Right ventricle myocardium superior (tissue), 1 donor: ENCODE results near the gene C1orf185. TPM values are rescaled to one million over a fixed set of nuclear protein-coding genes. Genes with fewer than 3 reads are reported as not detected.

Source experiments
- ATAC-seq: fragments of 200-7000 bp; cut with Tn5 transposase; one replicate; pipeline ENCODE4 v1.9.1; 2020; ENCODE audit warnings: mild to moderate bottlenecking; ENCODE audit not compliant: poor library complexity
- DNase-seq: peaks from one replicate; pipeline ENCODE4 v3.0.0-alpha.2; 2020
- intact Hi-C: fragments of 100-400 bp; cut with DNase I; formaldehyde crosslinking; loops from one replicate; pipeline ENCODE4 v1.11.2; 2022
- long read RNA-seq: library from polyadenylated mRNA; unstranded; transcript quantifications from one replicate; pipeline ENCODE4 v2.0.0, GENCODE V29; 2021
- total RNA-seq: library from RNA; stranded (reverse); fragmentation: NEBNext Ultra II Directional; extraction: Animal tissue kit (Norgen Biotek cat#: 25700); gene quantifications from one replicate; pipeline ENCODE4 v1.2.1, GENCODE V29; 2021
- donor health status: DM: no; HTN: yes; CAD: no; lungs with severe emphysema.

The C1orf185 gene
- not detected for total RNA-seq
- long read RNA-seq: 0 reads

GRCh38 chr1:51101976-51102375, at the start of gene C1orf185:
Gene C1orf185, plus strand, starts transcription at chr1:51102228. Its CDS starts 6 bp downstream, at chr1:51102234.
- intact Hi-C loops: no loop called here
- ATAC-seq: no peak
- DNase-seq: no peak

GRCh38 chr1:51058858-51059257, 43.2 kb upstream of the C1orf185 start:
- ATAC-seq: no peak
- no peak for DNase-seq
- intact Hi-C loops: no loop called here

GRCh38 chr1:51061231-51061918, 40.7 kb upstream of the C1orf185 start:
- DNase-seq (no peak), ATAC-seq (no peak)
- intact Hi-C loops: no loop called here

DNA sequence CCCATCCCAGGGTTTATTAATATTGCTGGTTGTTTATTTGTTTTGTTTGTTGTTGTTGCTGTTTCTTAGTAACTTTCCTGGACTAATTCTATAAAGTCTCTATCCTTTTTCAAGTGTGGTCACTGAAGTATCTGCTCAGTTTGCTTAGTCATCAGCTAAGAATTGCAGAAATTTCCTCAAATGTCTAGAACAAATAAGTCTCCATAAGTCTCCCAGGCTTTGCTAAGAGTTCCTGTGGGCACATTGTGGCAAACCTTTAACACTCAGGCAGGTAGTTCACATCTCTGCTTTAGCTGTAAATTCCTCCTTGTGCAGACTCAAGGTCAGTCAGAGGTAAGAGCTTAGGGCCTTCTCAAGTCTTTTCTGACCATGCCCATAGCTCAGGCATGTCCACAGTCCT, 38.9 kb upstream of the C1orf185 start:
- DNase-seq: no peak
- no peak for ATAC-seq
- intact Hi-C loops: no loop called here

DNA sequence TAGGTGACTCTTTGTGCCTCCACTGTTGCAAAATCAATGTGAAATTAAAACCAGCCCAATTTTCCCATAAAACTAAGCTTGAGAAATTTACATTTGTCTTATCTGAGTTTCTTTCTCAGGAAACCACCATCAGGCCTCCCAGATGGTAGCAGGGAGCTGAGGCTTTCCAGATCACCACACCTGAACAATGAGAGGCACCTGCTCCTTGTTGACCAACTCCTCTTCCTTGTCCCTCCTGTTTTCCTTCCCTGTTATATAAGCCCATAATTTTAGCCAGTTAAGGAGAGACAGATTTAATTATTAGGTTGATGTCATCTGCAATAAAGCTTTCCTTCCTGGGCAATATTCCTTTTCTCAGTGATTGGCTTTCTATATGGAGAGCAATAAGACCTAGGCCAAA, 32.0 kb upstream of the C1orf185 start:
- intact Hi-C loops: no loop called here
- no peak for DNase-seq
- no peak for ATAC-seq

- intact Hi-C loops: no loop called here
- no peak for ATAC-seq
- DNase-seq: no peak
Measured at GRCh38 chr1:51070640-51071039, 31.4 kb upstream of the C1orf185 start.

GRCh38 chr1:51071291-51072042, 30.6 kb upstream of the C1orf185 start:
- ATAC-seq (no peak), DNase-seq (no peak)
- intact Hi-C loops: no loop called here

DNA sequence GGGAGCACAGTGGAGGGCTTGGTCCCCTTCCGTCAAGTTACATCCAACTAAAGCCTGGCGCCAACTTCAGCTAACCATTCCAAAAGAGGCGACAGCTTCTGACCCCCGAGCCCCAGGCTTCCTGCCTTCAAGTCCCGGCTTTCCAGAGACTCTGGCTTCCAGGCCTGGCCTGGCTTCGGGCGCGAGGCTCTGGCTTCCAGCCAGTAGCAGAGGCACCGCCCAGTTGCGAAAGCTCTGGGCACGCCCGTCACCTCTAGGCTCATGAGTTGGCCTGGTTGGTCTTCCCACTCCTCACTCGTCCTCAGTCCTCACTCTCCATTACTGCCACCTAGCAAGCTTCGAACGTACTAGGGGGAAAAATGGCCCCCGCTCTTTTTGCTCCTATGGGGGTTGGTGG, 30.0 kb upstream of the C1orf185 start:
- ATAC-seq (no peak), DNase-seq (no peak)
- intact Hi-C loops: no loop called here

DNA sequence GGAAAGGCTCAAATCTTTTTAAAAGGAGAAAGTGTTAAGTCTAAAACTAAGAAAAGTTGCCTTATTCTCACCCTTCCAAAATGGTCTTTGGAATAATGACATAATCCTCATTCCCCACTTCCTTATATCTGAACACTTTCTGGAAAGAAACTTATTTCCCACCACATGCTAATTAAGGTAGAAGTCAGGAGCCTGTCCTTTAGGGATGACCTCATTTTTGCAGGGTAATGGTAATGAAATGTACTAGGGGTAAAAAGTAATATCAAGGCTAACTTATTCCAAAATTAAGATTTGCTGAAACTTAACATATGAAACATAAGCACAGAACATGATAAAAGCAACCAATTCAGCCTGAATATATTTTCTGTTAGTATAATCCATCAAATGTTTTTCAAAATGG, 29.4 kb upstream of the C1orf185 start:
- ATAC-seq (no peak), DNase-seq (no peak)
- intact Hi-C loops: no loop called here

GRCh38 chr1:51073456-51073855, 28.6 kb upstream of the C1orf185 start:
- ATAC-seq: peak; percentile 38
- DNase-seq: no peak
- intact Hi-C loops: no loop called here

DNA sequence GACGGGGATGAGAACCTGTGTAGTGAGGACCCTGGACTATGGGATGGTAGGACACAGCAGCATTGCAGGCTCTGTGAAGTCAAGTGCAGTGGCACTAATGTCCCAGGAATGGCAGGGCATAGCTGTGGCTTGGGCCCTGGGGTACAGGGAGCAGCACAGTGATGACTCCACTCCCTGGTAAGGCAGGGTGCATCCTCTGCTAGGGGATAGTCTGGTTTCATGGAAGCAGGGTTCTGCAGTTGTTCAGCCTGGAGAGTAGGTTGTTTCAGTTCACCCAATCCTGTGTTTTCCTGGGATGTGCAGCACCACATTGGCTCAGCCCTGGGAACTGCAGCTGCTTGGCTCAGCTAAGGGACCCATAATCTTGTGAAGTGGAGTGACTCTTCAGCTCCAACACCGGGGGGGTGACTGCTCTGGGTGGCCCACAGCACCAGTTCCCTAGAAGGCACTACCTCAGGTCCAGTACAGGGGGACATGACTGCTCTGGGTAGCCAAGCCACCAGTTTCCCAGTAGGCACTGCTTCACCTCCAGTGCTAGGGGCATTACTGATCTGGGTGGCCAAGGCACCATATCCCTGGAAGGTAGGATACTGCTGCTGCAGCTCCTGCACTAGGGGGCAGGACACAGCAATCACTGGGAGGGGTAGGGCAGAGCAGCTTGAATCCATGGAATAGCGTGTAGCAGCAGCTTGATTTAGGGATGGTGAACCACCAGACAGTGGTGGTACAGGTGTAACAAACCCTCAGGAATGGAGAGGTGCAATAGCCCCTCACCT, 15.3 kb upstream of the C1orf185 start:
- DNase-seq: no peak
- intact Hi-C loops: no loop called here
- no peak for ATAC-seq

DNA sequence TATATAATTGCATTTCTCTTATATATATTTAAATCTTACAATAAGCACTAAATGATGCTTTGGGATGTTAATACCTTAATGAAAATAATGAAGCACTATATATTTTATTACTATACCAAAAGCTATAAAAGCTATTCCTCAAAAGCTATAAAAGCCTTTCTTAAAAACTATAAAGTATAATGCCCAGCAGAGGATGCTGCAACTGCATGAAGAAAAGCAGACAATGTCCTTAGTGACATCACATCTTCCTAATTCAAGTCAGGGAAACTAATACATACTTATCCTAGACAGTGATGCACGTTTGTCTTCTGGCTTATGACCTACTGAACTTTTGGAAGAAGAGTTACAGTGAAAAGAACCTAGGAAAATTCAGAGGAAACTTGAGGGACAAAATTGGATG, 13.6 kb upstream of the C1orf185 start:
- ATAC-seq: no peak
- intact Hi-C loops: no loop called here
- DNase-seq: no peak

- DNase-seq (no peak), ATAC-seq (no peak)
Measured at GRCh38 chr1:51093581-51093980, 8.4 kb upstream of the C1orf185 start.

DNA sequence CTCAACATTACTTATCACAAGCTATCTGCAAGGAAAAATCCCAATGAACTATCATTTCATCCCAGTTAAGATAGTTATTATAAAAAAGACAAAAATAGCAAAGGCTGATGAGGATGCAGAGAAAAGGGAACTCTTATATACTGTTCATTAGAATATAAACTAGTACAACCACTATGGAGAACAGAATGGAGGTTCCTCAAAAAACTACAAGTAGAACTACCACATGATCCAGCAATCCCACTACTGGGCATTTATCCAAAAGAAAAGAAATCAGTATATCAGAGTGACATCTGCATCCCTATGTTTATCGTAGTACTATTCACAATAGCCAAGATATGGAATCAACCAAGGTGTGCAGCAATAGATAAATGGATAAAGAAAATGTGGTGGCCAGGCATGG, 4.9 kb upstream of the C1orf185 start:
- DNase-seq (no peak), ATAC-seq (no peak)
- intact Hi-C loops: no loop called here

More at GRCh38 chr1:51093581-51093980, 8.4 kb upstream of the C1orf185 start:
- intact Hi-C loops: no loop called here

- DNase-seq: no peak
- ATAC-seq: no peak
- intact Hi-C loops: no loop called here
Measured at GRCh38 chr1:51100264-51100880, 1.7 kb upstream of the C1orf185 start.

DNA sequence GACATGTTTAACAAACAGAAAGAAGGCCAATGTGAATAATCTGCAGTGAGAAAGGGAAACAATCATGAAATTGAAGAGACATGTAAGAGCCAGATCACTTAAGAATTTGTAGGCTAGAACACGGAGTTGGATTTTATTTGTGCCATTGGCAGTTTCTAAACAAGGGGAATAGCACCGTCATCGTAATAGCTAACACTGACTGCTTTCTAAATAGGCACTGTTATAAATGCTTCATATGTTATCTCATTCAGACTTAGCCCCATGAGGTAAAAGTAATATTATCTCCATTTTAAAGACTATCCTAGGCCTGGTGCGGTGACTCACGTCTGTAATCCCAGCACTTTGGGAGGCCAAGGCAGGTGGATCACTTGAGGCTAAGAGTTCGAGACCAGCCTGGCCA, 12.1 kb downstream of the C1orf185 start:
- intact Hi-C loops: no loop called here
- DNase-seq (no peak), ATAC-seq (no peak)

DNA sequence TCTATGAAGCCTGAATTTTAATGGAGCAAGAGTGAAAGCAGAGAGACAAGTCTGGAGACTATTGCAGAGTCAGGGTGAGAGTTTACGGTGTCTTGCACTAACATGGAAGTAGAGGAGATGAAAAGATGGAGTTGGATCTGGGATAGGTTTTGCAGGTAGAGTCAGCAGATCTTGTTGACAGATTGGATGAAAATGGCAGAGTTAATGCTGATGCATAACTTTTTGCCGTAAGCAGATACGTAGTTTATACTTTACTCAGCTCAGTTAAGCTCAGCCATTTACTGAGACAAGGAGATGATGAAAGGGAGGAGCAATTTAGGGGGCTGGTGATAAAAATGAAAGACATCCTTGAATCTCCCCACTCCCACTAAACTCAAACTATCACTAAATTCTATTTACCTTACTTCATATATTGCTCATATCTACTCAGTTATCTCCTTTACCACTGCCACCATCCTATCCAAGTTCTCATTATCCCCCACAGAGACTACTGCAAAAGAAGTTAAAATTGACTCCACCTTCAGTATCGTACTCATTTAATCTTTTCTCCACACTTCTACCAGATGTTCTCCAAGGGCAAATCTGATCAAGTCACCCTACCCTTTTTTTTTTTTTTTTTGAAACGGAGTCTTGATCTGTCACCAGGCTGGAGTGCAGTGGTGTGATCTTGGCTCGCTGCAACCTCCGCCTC, 13.8 kb downstream of the C1orf185 start:
- intact Hi-C loops: no loop called here
- ATAC-seq (no peak), DNase-seq (no peak)

DNA sequence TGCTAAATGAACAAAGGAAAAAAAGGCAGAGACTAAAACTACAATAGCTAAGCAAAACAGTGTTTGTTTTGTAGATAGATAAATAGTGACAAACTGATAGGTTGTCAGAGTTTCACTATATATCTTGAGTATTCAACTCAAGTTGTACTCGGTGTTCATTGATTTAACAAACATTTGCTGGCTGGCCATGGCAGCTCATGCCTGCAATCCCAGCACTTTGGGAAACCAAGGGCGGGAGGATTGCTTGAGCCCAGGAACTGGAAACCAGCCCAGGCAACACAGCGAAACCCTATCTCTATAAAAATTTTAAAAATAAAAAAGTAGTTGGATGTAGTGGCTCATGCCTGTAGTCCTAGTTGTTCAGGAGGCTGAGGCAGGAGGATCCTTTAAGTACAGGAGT, 17.3 kb downstream of the C1orf185 start:
- intact Hi-C loops: no loop called here

DNA sequence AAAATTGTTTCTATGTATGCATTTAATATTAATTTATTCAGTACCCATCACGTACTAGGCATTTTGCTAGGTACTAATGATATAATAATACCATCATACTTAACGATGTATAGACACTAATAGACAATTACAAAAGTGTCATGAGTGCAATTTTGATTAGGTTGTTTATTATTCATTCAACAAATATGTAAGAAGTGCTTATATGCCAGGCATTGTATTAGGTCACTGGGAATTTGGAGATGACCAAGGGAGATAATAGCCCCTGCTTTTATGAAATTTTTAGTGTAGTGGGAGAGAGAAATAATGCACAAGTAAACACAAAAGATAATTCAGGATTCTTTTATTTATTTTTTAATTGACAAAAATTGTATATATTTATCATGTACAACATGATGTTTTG, 18.6 kb downstream of the C1orf185 start:
- no peak for ATAC-seq
- intact Hi-C loops: no loop called here
- DNase-seq: no peak

More for the DNA sequence above, 17.3 kb downstream of the C1orf185 start:
- ATAC-seq (no peak), DNase-seq (no peak)
